ENCODE results near the gene MOSPD2.

The MOSPD2 gene

GRCh38 chrX:14956813-14957582 is 83.8 kb downstream of the MOSPD2 start:
- Histone ChIP-seq H3K27ac (ENCODE audit: low read depth in 2 of 2, low read length in 2 of 2) (no peak overlapping the region), H3K36me3 (ENCODE audit: control insufficient read depth in 2 of 2, insufficient read depth in 2 of 2, low read length in 2 of 2) (no peaks in the 10 kb centered on the region), H3K9me3 (ENCODE audit: control insufficient read depth in 2 of 2, low read length in 2 of 2) (no peaks in the 10 kb centered on the region), H3K4me3 (ENCODE audit: low read length in 2 of 2) (no peak overlapping the region), H3K4me1 (ENCODE audit: control insufficient read depth in 2 of 2, insufficient read depth in 2 of 2, low read length in 2 of 2) (no peaks in the 10 kb centered on the region), H3K27me3 (ENCODE audit: control insufficient read depth in 2 of 2, insufficient read depth in 2 of 2, low read length in 2 of 2) (no peaks in the 10 kb centered on the region), H3K9ac (ENCODE audit: low read depth in 1 of 2, low read length in 2 of 2) (no peak overlapping the region)

- no peaks in the 10 kb centered on the region for H3K4me1 ChIP-seq (ENCODE audit: control insufficient read depth in 2 of 2, insufficient read depth in 2 of 2, low read length in 2 of 2)
- no peaks in the 10 kb centered on the region for H3K36me3 ChIP-seq (ENCODE audit: control insufficient read depth in 2 of 2, insufficient read depth in 2 of 2, low read length in 2 of 2)
- H3K4me3 ChIP-seq (ENCODE audit: low read length in 2 of 2) = no peak overlapping the region
- no peaks in the 10 kb centered on the region for H3K9me3 ChIP-seq (ENCODE audit: control insufficient read depth in 2 of 2, low read length in 2 of 2)
- no peak overlapping the region for H3K9ac ChIP-seq (ENCODE audit: low read depth in 1 of 2, low read length in 2 of 2)
- H3K27me3 ChIP-seq (ENCODE audit: control insufficient read depth in 2 of 2, insufficient read depth in 2 of 2, low read length in 2 of 2) = no peaks in the 10 kb centered on the region
- no peak overlapping the region for H3K27ac ChIP-seq (ENCODE audit: low read depth in 2 of 2, low read length in 2 of 2)
Measured at GRCh38 chrX:14963447-14964236, 90.4 kb downstream of the MOSPD2 start.

- no peaks in the 10 kb centered on the region for H3K4me1 ChIP-seq (ENCODE audit: control insufficient read depth in 2 of 2, insufficient read depth in 2 of 2, low read length in 2 of 2)
- no peak overlapping the region for H3K27ac ChIP-seq (ENCODE audit: low read depth in 2 of 2, low read length in 2 of 2)
- H3K9me3 ChIP-seq (ENCODE audit: control insufficient read depth in 2 of 2, low read length in 2 of 2) = no peaks in the 10 kb centered on the region
- H3K27me3 ChIP-seq (ENCODE audit: control insufficient read depth in 2 of 2, insufficient read depth in 2 of 2, low read length in 2 of 2) = no peaks in the 10 kb centered on the region
- no peak overlapping the region for H3K9ac ChIP-seq (ENCODE audit: low read depth in 1 of 2, low read length in 2 of 2)
- H3K36me3 ChIP-seq (ENCODE audit: control insufficient read depth in 2 of 2, insufficient read depth in 2 of 2, low read length in 2 of 2) = no peaks in the 10 kb centered on the region
- H3K4me3 ChIP-seq (ENCODE audit: low read length in 2 of 2) = no peak overlapping the region
Measured at GRCh38 chrX:14964500-14964899, 91.3 kb downstream of the MOSPD2 start.

Measured in mucosa of rectum (tissue), 2 donors.